Neural crest cell (in vitro differentiated cells): ENCODE data around the gene KRTAP20-4. TPM values are rescaled to one million over a fixed set of nuclear protein-coding genes. Genes with fewer than 3 reads are reported as not detected.

Source experiments
- DNase-seq: peaks from one replicate; pipeline ENCODE4 v3.0.0; 2021; ENCODE audit warnings: low read depth, mixed read lengths, low spot score
- H3K27ac Mint-ChIP-seq: one replicate; pipeline ENCODE4 v1.8.0; 2021; ENCODE audit warnings: mild to moderate bottlenecking, mixed read lengths; ENCODE audit not compliant: unreplicated experiment
- H3K27me3 Mint-ChIP-seq: 2 replicates; pipeline ENCODE4 v1.8.0; 2021; ENCODE audit warnings: low read depth, mild to moderate bottlenecking, mixed read lengths
- H3K36me3 Mint-ChIP-seq: 2 replicates; pipeline ENCODE4 v1.8.0; 2021; ENCODE audit warnings: low read depth, mild to moderate bottlenecking, mixed read lengths
- H3K4me1 Mint-ChIP-seq: 2 replicates; pipeline ENCODE4 v1.8.0; 2021; ENCODE audit warnings: mixed read lengths
- H3K4me3 Mint-ChIP-seq: one replicate; pipeline ENCODE4 v1.8.0; 2021; ENCODE audit warnings: mild to moderate bottlenecking, mixed read lengths
- H3K9me3 Mint-ChIP-seq: 2 replicates; pipeline ENCODE4 v1.8.0; 2021; ENCODE audit warnings: mixed read lengths
- total RNA-seq: library from RNA; stranded (reverse); gene quantifications from 2 replicates; pipeline ENCODE4 v1.2.1, GENCODE V29; 2021
- TF ChIP-seq, protein P1 (sequence below): fragments of 200-600 bp; sonication (generic); conservative IDR thresholded peaks from 2 replicates; pipeline ENCODE4 v1.5.0; 2021; ENCODE audit warnings: antibody characterized with exemption, mild to moderate bottlenecking

Gene KRTAP20-4
- total RNA-seq, 1 donor from 2014 or later: not detected

DNA sequence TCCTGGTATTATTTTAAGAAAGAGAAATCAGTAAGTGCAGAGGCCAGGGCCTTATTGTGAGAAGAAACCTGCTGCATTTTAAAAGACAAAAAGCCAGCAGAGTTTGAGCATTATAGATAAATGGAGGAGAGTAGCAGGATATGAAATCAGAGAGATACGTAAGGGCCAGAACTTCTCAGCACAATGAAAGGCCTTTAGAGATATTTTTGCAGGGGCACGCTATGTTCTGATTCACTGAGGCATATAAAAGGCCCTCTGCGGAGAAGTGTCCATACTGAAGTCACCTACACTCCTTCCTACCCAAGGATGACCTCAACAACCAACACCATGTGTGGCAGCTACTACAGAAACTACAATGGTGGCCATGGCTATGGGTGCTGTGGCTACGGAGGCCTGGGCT is 28.3 kb upstream of the KRTAP20-4 start, which contains the start of gene KRTAP6-3:
Gene KRTAP6-3, plus strand, starts transcription at position 301 of the 400 bp plus-strand sequence. Its CDS starts 6 bp downstream, at position 307.
- TF ChIP-seq, protein P1, sequence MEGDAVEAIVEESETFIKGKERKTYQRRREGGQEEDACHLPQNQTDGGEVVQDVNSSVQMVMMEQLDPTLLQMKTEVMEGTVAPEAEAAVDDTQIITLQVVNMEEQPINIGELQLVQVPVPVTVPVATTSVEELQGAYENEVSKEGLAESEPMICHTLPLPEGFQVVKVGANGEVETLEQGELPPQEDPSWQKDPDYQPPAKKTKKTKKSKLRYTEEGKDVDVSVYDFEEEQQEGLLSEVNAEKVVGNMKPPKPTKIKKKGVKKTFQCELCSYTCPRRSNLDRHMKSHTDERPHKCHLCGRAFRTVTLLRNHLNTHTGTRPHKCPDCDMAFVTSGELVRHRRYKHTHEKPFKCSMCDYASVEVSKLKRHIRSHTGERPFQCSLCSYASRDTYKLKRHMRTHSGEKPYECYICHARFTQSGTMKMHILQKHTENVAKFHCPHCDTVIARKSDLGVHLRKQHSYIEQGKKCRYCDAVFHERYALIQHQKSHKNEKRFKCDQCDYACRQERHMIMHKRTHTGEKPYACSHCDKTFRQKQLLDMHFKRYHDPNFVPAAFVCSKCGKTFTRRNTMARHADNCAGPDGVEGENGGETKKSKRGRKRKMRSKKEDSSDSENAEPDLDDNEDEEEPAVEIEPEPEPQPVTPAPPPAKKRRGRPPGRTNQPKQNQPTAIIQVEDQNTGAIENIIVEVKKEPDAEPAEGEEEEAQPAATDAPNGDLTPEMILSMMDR: no peak
- Mint-ChIP-seq H3K9me3 (peaks cover 10% of the 10 kb centered on the region), H3K27ac (no peak within 1 kb of the TSS), H3K27me3 (no peaks in the 10 kb centered on the region), H3K4me1 (no peaks in the 10 kb centered on the region), H3K4me3 (no peak within 1 kb of the TSS), H3K36me3 (no peaks in the 10 kb centered on the region)
- DNase-seq: no peak

DNA sequence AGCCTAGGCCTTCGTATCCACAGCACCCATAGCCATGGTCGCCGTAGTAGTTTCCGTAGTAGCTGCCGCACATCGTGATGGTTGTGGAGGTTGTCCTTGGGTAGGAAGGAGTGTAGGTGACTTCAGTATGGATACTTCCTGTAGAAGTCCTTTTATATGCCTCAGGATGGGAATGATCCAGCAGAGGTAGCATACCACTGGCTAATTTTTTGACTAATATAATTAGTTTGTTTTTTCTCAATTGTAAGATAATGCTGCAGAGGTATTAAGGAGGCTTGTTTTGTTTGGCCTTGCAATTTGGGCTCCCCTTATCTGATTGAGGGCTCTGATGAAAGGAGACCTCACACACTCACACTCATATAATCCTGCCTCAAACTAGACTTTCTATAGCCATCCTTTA is 21.6 kb upstream of the KRTAP20-4 start, which contains the start of gene KRTAP6-2:
Gene KRTAP6-2, minus strand, starts transcription at position 101 of the 400 bp plus-strand sequence. Its CDS starts 28 bp downstream, at position 73.
- Mint-ChIP-seq H3K27ac (no peak within 1 kb of the TSS), H3K9me3 (peaks cover 19% of the 10 kb centered on the region), H3K27me3 (no peaks in the 10 kb centered on the region), H3K4me1 (no peaks in the 10 kb centered on the region), H3K36me3 (peaks cover 3% of the 10 kb centered on the region), H3K4me3 (no peak within 1 kb of the TSS)
- DNase-seq: no peak
- TF ChIP-seq, protein P1: no peak

DNA sequence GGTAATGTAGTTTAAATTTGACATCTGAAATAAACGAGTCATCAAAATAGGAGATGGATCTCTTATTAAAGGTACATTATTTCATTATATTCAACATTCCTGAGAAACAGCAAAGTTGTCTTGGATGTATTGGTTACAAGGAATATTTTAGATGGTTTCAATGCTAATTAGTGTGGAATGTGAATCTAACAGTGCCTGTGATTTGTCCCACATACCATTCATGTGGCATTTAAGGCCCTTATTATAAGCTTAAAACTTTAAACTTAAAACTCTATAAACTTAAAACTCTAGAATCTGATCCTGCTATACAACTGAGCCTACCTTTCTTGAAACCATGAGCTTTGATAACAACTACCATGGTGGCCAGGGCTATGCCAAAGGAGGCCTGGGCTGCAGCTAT is 19.6 kb upstream of the KRTAP20-4 start, which contains the start of gene KRTAP22-1:
Gene KRTAP22-1, plus strand, starts transcription at position 301 of the 400 bp plus-strand sequence.
- no peak within 1 kb of the TSS for H3K4me3 Mint-ChIP-seq
- H3K9me3 Mint-ChIP-seq: peaks cover 17% of the 10 kb centered on the region
- no peak within 1 kb of the TSS for H3K27ac Mint-ChIP-seq
- no peak for DNase-seq
- TF ChIP-seq, protein P1: no peak
- H3K27me3 Mint-ChIP-seq: no peaks in the 10 kb centered on the region
- H3K4me1 Mint-ChIP-seq: no peaks in the 10 kb centered on the region
- peaks cover 3% of the 10 kb centered on the region for H3K36me3 Mint-ChIP-seq

DNA sequence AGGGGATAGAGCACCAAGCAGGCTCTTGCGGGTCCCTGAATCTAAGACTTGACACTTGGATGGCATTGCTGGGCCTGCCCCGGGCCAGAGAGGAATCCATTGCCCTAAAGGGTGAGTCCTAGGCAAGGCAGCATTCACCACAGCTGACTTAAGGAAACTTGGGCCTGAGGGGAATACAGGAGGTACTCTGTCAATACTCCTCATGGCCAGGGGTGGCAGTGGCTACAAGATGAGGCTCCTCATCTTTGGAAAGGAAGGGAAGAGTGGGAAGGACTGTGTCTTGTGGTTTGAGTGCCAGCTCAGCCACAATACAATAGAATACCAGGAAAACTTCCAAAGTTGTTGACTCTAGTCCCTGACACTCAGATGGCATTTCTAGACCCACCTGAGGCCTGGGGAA is 14.5 kb upstream of the KRTAP20-4 start:
- DNase-seq: no peak
- TF ChIP-seq, protein P1: no peak
- Mint-ChIP-seq H3K36me3 (no peaks in the 10 kb centered on the region), H3K27ac (no peak overlapping the region), H3K27me3 (no peaks in the 10 kb centered on the region), H3K9me3 (peaks cover 21% of the 10 kb centered on the region), H3K4me1 (no peaks in the 10 kb centered on the region), H3K4me3 (no peak overlapping the region)

DNA sequence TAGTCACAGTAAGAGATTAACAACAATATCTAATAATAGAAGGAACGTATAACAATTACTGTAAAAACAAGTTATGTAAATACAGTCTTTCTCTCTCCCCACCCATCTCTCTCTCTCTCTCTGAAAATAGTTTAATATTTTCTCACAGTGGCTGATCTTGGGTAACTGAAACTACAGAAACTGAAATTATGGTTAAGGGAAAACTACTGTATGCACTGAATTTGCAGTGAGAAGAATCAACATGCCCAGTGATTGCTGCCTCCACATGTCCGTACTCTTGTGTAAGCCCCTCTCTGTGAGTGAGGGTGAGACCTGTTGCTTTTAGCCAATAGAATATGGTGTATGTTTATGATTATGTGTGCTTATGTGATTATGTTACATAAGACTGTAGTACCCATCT is 8.3 kb upstream of the KRTAP20-4 start:
- Mint-ChIP-seq H3K36me3 (peaks cover 2% of the 10 kb centered on the region), H3K9me3 (peaks cover 16% of the 10 kb centered on the region), H3K27me3 (no peaks in the 10 kb centered on the region), H3K4me3 (no peak overlapping the region), H3K27ac (no peak overlapping the region), H3K4me1 (no peaks in the 10 kb centered on the region)
- no peak for DNase-seq
- TF ChIP-seq, protein P1: no peak
